Stimulated activated effector memory CD8-positive, alpha-beta T cell treated with anti-CD3 and anti-CD28 coated beads, Interleukin-12 subunit alpha, Interleukin-12 subunit beta, amount 100 ng/mL, for 72 hours (primary cell): ENCODE measurements around the gene ZNF580.

ENCODE experiments used
- ATAC-seq: fragments of 150-1000 bp; cut with Tn5 transposase; 2 replicates; pipeline ENCODE4 v1.10.0; 2021
- DNase-seq, 2 donors: peaks; one replicate each; pipeline ENCODE4 v3.0.0; 2021 to 2022; ENCODE audit warnings: low spot score in 2 of 2
- H3K27ac Mint-ChIP-seq: one replicate; pipeline ENCODE4 v1.8.0; 2022; ENCODE audit warnings: mild to moderate bottlenecking, mixed read lengths
- H3K36me3 Mint-ChIP-seq: one replicate; pipeline ENCODE4 v1.8.0; 2022; ENCODE audit warnings: mild to moderate bottlenecking, mixed read lengths
- H3K4me1 Mint-ChIP-seq: one replicate; pipeline ENCODE4 v1.8.0; 2022; ENCODE audit warnings: mixed read lengths
- H3K4me3 Mint-ChIP-seq: one replicate; pipeline ENCODE4 v1.8.0; 2022; ENCODE audit warnings: mild to moderate bottlenecking, mixed read lengths
- H3K9me3 Mint-ChIP-seq: one replicate; pipeline ENCODE4 v1.8.0; 2022; ENCODE audit warnings: mixed read lengths

Gene ZNF580

DNA sequence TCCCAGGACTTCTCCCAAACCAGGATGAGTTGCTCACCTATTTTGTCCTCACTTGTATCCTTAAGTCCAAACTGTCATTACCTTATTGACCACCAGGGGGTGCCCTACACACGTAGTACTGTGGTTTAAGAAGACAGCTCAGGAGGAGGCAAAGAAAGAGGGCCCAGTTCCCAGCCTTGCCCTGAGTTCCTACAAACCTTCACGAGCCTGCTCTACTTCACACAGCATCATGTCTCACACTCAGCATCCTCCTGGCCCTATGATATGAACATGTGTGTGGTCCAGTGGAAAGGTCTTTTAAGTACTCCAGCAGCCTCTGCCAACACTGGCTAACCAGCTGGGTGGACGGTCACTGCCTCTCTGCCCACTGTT, 8.4 kb upstream of the ZNF580 start:
- Mint-ChIP-seq H3K27ac (peak overlapping the region; percentile 60), H3K4me1 (peaks cover 43% of the 10 kb centered on the region), H3K4me3 (peak overlapping the region; percentile 21), H3K9me3 (no peaks in the 10 kb centered on the region), H3K36me3 (peaks cover 24% of the 10 kb centered on the region)
- ATAC-seq = peak; percentile 61
- DNase-seq = peak; percentile 88 to 95

DNA sequence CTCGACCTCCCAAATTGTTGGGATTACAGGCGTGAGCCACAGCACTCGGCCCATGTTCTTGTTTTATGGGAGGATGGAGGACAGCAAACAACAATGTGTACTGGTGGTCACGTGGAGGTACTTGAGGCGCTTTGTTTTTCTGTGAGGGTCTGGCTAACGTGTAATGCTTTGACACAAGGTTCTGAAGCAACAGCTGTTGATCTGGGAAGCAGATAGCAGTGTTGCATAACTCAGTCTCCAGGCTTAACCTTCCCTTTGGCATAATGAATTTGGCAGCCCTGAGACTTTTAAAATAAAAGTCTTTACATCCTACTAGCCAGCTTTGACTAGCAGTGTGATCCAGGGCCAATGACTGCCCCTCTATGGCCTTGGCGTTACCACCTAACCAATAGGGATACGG, 6.9 kb upstream of the ZNF580 start:
- Mint-ChIP-seq H3K4me1 (peaks cover 54% of the 10 kb centered on the region), H3K9me3 (no peaks in the 10 kb centered on the region), H3K27ac (no peak overlapping the region), H3K4me3 (peak overlapping the region; percentile 100), H3K36me3 (peaks cover 35% of the 10 kb centered on the region)
- DNase-seq = no peak
- ATAC-seq = no peak

DNA sequence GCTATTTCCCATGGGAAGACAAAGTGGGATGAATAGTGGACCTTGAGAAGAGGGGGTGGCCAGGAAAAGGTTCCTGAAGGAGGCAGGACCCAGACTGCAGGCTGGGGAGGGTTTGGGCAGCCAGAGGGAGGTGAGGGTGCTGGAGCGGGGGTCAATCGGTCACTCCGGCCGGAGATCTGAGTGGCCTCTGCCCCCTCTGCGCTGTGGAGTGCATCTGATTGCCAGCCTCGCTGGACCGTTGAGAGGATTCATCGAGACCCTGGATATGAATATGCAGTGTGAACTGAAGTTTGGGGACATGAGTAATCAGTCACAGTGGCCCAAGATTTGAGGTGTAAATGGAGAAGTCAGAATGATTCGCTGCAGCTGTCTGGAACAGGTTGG, 5.5 kb upstream of the ZNF580 start:
- Mint-ChIP-seq H3K9me3 (no peaks in the 10 kb centered on the region), H3K36me3 (peaks cover 41% of the 10 kb centered on the region), H3K27ac (peak overlapping the region; percentile 100), H3K4me1 (peaks cover 66% of the 10 kb centered on the region), H3K4me3 (peak overlapping the region; percentile 100)
- peak; percentile 62 for ATAC-seq
- DNase-seq = no peak

DNA sequence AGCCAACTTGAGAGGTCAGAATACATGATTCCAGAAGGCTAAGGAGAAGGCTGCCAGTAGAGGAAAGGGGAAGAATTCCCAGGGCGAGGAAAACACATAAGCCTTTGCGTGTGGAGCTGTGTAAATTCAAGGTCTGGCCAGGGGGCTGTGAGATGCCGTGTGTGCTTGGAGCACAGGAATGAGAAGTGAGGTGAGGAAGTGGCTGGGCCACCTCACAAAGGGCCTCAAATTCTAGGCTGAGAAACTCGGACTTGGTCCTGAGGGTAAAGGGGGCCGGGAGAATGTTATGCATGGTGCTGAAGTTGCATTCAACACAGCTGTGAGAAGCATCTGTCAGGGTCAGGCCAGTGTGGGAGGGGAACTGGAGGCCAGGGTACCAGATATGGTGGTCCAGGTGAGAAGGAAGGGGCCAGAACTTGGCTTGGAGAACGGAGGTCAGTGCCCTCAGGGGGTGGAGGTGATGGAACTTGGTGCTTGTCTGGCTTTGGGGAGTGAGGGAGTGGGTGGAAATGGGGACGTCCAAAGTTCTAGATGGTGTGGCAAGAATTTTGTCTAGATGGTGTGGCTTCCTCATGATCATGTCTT, 4.9 kb upstream of the ZNF580 start:
- Mint-ChIP-seq H3K9me3 (no peaks in the 10 kb centered on the region), H3K4me1 (peaks cover 69% of the 10 kb centered on the region), H3K27ac (peak overlapping the region; percentile 100)

DNA sequence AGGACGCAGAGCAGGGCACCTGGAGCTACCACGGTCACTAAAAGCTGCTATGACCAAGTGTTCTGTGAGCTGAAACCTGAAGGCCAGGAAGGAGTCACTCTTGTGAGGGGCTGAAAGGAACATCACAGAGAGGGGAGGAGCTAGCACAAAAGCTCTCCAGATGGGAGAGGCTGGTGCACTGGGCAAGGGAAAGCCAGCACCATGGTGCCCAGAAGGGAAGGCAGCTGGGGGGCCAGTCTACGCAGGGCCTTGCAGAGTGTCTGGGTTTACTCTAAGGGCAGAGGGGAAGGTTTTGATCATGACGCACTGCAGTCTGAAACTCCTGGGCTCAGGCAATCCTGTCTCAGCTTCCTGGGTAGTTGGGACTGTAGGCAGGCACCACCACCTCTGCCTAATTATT, 4.1 kb upstream of the ZNF580 start:
- no peak for ATAC-seq
- peak overlapping the region; percentile 100 for H3K4me3 Mint-ChIP-seq

More for the DNA sequence above, 4.9 kb upstream of the ZNF580 start:
- Mint-ChIP-seq H3K36me3 (peaks cover 45% of the 10 kb centered on the region), H3K4me3 (peak overlapping the region; percentile 100)
- DNase-seq (no peak), ATAC-seq (no peak)

DNA sequence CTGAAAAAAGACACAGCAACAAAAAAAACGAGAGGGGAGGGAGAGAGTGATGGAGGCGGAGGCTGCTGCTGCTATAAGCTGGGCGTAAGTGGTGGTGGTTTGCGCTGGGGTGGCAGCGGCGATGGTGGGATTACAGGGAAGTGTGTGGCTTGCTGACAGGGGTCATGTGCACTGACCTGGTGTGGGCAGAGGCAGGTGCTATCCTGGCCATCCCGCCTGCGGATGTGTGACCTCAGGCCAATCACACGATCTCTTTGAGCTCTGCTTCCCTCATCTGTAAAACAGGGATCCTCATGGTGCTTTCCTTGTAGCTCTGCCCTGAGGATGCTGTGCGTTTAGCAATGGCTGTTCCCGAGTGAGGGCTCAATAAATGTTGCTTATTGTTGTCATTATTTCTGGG, 3.3 kb upstream of the ZNF580 start:
- ATAC-seq (no peak), DNase-seq (no peak)
- Mint-ChIP-seq H3K4me1 (peaks cover 70% of the 10 kb centered on the region), H3K4me3 (peak overlapping the region; percentile 100), H3K9me3 (no peaks in the 10 kb centered on the region), H3K36me3 (peaks cover 60% of the 10 kb centered on the region), H3K27ac (peak overlapping the region; percentile 100)

More for the DNA sequence above, 4.1 kb upstream of the ZNF580 start:
- Mint-ChIP-seq H3K36me3 (peaks cover 53% of the 10 kb centered on the region), H3K27ac (peak overlapping the region; percentile 100), H3K4me1 (peaks cover 70% of the 10 kb centered on the region), H3K9me3 (no peaks in the 10 kb centered on the region)
- DNase-seq = no peak

DNA sequence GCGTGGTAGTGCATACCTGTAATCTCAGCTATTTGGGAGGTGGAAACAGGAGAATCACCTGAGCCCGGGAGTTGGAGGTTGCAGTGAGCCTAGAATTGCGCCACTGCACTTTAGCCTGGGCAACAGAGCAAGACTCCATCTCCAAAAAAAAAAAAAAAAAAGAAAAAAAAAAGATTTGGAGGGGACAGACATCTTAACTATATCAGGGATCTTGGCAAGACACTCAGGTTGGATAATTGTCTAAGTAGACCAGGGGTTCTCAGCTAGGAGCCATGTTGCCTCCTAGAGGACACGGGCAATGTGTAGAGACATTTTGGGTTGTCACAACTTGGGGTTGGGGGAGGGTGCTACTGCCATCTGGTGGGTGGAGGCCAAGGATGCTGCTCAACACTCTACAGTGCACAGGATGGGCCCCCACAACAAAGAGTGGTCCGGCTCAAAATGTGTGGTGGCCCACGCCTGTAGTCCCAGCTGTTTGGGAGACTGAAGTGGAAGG, 1.9 kb upstream of the ZNF580 start:
- Mint-ChIP-seq H3K36me3 (peaks cover 72% of the 10 kb centered on the region), H3K4me1 (peaks cover 79% of the 10 kb centered on the region), H3K4me3 (peak overlapping the region; percentile 92), H3K27ac (no peak overlapping the region), H3K9me3 (no peaks in the 10 kb centered on the region)
- DNase-seq (peak in 1 of 2 donors; percentile 80), ATAC-seq (no peak)

DNA sequence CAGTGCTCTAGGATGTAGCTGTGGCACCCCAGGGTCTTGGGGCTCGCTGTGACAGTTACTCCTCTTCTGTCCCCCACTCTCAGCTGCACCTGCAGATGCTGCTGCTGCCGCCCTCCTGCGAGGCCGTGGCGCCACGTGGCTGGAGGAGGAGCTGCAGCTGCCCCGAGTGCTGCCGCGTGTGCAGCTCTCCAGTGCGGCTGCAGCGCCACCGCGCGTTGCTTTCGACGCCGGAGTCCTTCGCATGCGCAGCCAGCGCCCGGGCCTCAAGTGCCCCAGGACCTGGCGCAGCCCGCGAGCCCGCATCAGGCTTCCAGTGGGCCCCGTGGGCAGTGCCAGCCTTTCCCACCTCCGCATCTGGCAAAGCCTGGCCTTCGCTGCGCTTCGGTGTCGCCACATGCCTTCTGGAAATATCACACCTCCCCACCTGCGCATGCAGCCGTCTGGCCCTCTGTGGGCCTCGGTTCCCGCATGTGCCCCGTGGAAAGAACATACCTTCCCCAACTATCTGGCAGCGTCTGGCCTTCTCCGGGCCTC, 692 bp upstream of the ZNF580 start:
- H3K4me1 Mint-ChIP-seq = peaks cover 80% of the 10 kb centered on the region
- DNase-seq (peak; percentile 46 to 74), ATAC-seq (peak; percentile 44)
- H3K27ac Mint-ChIP-seq = peak overlapping the region; percentile 98
- peak overlapping the region; percentile 92 for H3K4me3 Mint-ChIP-seq
- no peaks in the 10 kb centered on the region for H3K9me3 Mint-ChIP-seq
- peaks cover 77% of the 10 kb centered on the region for H3K36me3 Mint-ChIP-seq

- peak overlapping the region; percentile 92 for H3K4me3 Mint-ChIP-seq
- H3K4me1 Mint-ChIP-seq = peaks cover 65% of the 10 kb centered on the region
- DNase-seq = peak in 1 of 2 donors; percentile 78
- H3K36me3 Mint-ChIP-seq = peaks cover 77% of the 10 kb centered on the region
- H3K9me3 Mint-ChIP-seq = no peaks in the 10 kb centered on the region
- no peak for ATAC-seq
- peak overlapping the region; percentile 98 for H3K27ac Mint-ChIP-seq
Measured at GRCh38 chr19:55641426-55642152, 787 bp downstream of the ZNF580 start.

GRCh38 chr19:55642153-55643002, 1.6 kb downstream of the ZNF580 start:
- Mint-ChIP-seq H3K4me1 (peaks cover 63% of the 10 kb centered on the region), H3K27ac (peak overlapping the region; percentile 98), H3K9me3 (no peaks in the 10 kb centered on the region), H3K36me3 (peaks cover 84% of the 10 kb centered on the region), H3K4me3 (peak overlapping the region; percentile 92)
- DNase-seq = no peak
- ATAC-seq = peak; percentile 29

- DNase-seq (peak; percentile 73 to 92), ATAC-seq (peak; percentile 74)
- H3K4me3 Mint-ChIP-seq = peak within 1 kb of the TSS; percentile 92
- H3K27ac Mint-ChIP-seq = peak within 1 kb of the TSS; percentile 98
- H3K4me1 Mint-ChIP-seq = peaks cover 59% of the 10 kb centered on the region
- H3K36me3 Mint-ChIP-seq = peaks cover 78% of the 10 kb centered on the region
- H3K9me3 Mint-ChIP-seq = no peaks in the 10 kb centered on the region
Measured at GRCh38 chr19:55643003-55643886, 2.4 kb downstream of the ZNF580 start, which contains the start of gene ZNF581. Gene ZNF581 (plus strand): TSS chr19:55643649. CDS start chr19:55644572, 923 bp downstream.

DNA sequence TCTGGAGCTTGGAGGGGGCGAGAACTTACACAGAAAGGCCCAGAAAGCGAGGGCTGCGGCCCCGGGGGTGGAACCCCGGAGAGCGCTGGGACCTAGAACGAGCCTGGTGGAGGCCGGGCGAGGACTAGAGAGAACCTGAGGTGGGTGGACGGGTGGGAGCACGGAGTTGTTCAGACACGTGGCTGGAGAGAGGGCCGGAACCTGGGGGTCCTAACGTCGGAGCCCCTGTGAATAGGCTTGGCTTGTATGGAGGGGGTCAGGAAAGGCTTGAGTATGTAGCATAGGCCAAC, 3.0 kb downstream of the ZNF580 start:
- DNase-seq (no peak), ATAC-seq (no peak)
- peaks cover 59% of the 10 kb centered on the region for H3K4me1 Mint-ChIP-seq
- H3K27ac Mint-ChIP-seq = peak overlapping the region; percentile 98
- H3K4me3 Mint-ChIP-seq = peak overlapping the region; percentile 92
- H3K36me3 Mint-ChIP-seq = peaks cover 78% of the 10 kb centered on the region
- H3K9me3 Mint-ChIP-seq = no peaks in the 10 kb centered on the region

DNA sequence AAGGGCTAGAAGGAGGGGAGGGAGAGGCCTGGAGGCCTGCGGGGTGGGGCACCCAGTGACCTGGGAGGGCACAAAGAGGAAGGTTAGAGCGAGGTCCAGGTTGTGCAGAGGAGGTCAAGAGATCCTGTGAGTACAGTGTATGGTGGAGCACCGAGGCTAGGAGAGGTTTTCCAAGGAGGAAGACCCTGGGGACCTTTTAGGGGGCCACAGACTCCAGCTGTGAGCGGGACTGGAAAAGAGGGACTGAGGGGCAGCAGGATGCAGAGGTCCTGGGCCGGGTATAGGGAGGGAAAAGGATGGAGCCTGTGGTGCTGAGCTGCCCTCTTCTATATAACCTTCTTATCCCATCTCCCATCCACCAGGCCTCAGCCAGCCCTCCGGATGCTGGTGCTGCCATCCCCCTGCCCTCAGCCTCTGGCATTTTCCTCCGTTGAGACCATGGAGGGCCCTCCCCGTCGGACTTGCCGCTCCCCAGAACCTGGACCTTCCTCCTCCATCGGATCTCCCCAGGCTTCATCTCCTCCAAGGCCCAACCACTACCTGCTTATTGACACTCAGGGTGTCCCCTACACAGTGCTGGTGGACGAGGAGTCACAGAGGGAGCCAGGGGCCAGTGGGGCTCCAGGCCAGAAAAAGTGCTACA, 3.5 kb downstream of the ZNF580 start:
- no peak for DNase-seq
- Mint-ChIP-seq H3K27ac (peak overlapping the region; percentile 98), H3K9me3 (no peaks in the 10 kb centered on the region), H3K4me1 (peaks cover 58% of the 10 kb centered on the region), H3K4me3 (peak overlapping the region; percentile 92), H3K36me3 (peaks cover 75% of the 10 kb centered on the region)
- no peak for ATAC-seq
